ENCODE measurements around the gene SAP30BP. TPM values are rescaled to one million over a fixed set of nuclear protein-coding genes. Genes with fewer than 3 reads are reported as not detected.

SAP30BP gene
- total and polyA plus RNA-seq, 2 of the 8 experiments (the other 6 are each of a cell fraction or from before 2014, with no cell fraction given), result 63.3 to 79.9 TPM

GRCh38 chr17:75757086-75757681 is 90.0 kb downstream of the SAP30BP start (continued):
- TF ChIP-seq USF2 (IDR thresholded peaks at IDR 0.05; ENCODE audit: low read length) (no peak), POU5F1 (IDR thresholded peaks at IDR 0.05; ENCODE audit: low read depth, low read length) (no peak), EGR1 (IDR thresholded peaks at IDR 0.05; ENCODE audit: borderline replicate concordance, low read depth, low read length) (no peak)

Other genes starting within 250 kb of the SAP30BP start
- 54.8 and 64.3 TPM in 2 replicates for gene TMEM94, start 210.7 kb upstream of the SAP30BP start, total RNA-seq (2021; fragmentation: NEBNext Ultra II Directional; extraction: Animal tissue kit (Norgen Biotek cat#: 25700))
- 69.9 and 147 TPM in 2 replicates for gene TMEM94, start 210.7 kb upstream of the SAP30BP start, polyA plus RNA-seq (2011; rRNA removed)
- gene CASKIN2, start 151.8 kb upstream of the SAP30BP start, total RNA-seq (2021; fragmentation: NEBNext Ultra II Directional; extraction: Animal tissue kit (Norgen Biotek cat#: 25700)), result 28.9 and 32.3 TPM in 2 replicates
- 6.7 and 10.6 TPM in 2 replicates for gene CASKIN2, start 151.8 kb upstream of the SAP30BP start, polyA plus RNA-seq (2011; rRNA removed)
- 43.6 and 44.8 TPM in 2 replicates for gene TSEN54, start 150.8 kb upstream of the SAP30BP start, total RNA-seq (2021; fragmentation: NEBNext Ultra II Directional; extraction: Animal tissue kit (Norgen Biotek cat#: 25700))
- 60.3 and 68.1 TPM in 2 replicates for gene TSEN54, start 150.8 kb upstream of the SAP30BP start, polyA plus RNA-seq (2011; rRNA removed)
- 64.5 and 66.6 TPM in 2 replicates for gene LLGL2, start 141.6 kb upstream of the SAP30BP start, total RNA-seq (2021; fragmentation: NEBNext Ultra II Directional; extraction: Animal tissue kit (Norgen Biotek cat#: 25700))
- 77.1 and 126 TPM in 2 replicates for gene LLGL2, start 141.6 kb upstream of the SAP30BP start, polyA plus RNA-seq (2011; rRNA removed)
- gene MYO15B, start 79.5 kb upstream of the SAP30BP start, total RNA-seq (2021; fragmentation: NEBNext Ultra II Directional; extraction: Animal tissue kit (Norgen Biotek cat#: 25700)), result 11.2 and 13.8 TPM in 2 replicates
- gene MYO15B, start 79.5 kb upstream of the SAP30BP start, polyA plus RNA-seq (2011; rRNA removed), result 7.1 and 15.1 TPM in 2 replicates
- not detected in 2 replicates for gene SMIM5, start 33.9 kb upstream of the SAP30BP start, total RNA-seq (2021; fragmentation: NEBNext Ultra II Directional; extraction: Animal tissue kit (Norgen Biotek cat#: 25700))
- not detected in 2 replicates for gene SMIM5, start 33.9 kb upstream of the SAP30BP start, polyA plus RNA-seq (2011; rRNA removed)
- gene RECQL5, start 184 bp upstream of the SAP30BP start, total RNA-seq (2021; fragmentation: NEBNext Ultra II Directional; extraction: Animal tissue kit (Norgen Biotek cat#: 25700)), result 40.7 and 41.1 TPM in 2 replicates
- gene RECQL5, start 184 bp upstream of the SAP30BP start, polyA plus RNA-seq (2011; rRNA removed), result 15.1 and 34.9 TPM in 2 replicates
- gene ITGB4, start 54.1 kb downstream of the SAP30BP start, total RNA-seq (2021; fragmentation: NEBNext Ultra II Directional; extraction: Animal tissue kit (Norgen Biotek cat#: 25700)), result 5.4 and 5.6 TPM in 2 replicates
- gene ITGB4, start 54.1 kb downstream of the SAP30BP start, polyA plus RNA-seq (2011; rRNA removed), result 5.2 and 8.4 TPM in 2 replicates
- gene GALK1, start 97.9 kb downstream of the SAP30BP start, total RNA-seq (2021; fragmentation: NEBNext Ultra II Directional; extraction: Animal tissue kit (Norgen Biotek cat#: 25700)), result 31.0 and 34.1 TPM in 2 replicates
- gene GALK1, start 97.9 kb downstream of the SAP30BP start, polyA plus RNA-seq (2011; rRNA removed), result 47.9 and 65.5 TPM in 2 replicates
- 33.0 and 33.3 TPM in 2 replicates for gene UNK, start 117.5 kb downstream of the SAP30BP start, total RNA-seq (2021; fragmentation: NEBNext Ultra II Directional; extraction: Animal tissue kit (Norgen Biotek cat#: 25700))
- gene UNK, start 117.5 kb downstream of the SAP30BP start, polyA plus RNA-seq (2011; rRNA removed), result 24.2 and 28.9 TPM in 2 replicates
- gene UNC13D, start 177.1 kb downstream of the SAP30BP start, total RNA-seq (2021; fragmentation: NEBNext Ultra II Directional; extraction: Animal tissue kit (Norgen Biotek cat#: 25700)), result 7.5 and 8.4 TPM in 2 replicates
- gene UNC13D, start 177.1 kb downstream of the SAP30BP start, polyA plus RNA-seq (2011; rRNA removed), result 3.6 and 5.2 TPM in 2 replicates
- 61.8 and 71.2 TPM in 2 replicates for gene WBP2, start 188.0 kb downstream of the SAP30BP start, total RNA-seq (2021; fragmentation: NEBNext Ultra II Directional; extraction: Animal tissue kit (Norgen Biotek cat#: 25700))
- gene WBP2, start 188.0 kb downstream of the SAP30BP start, polyA plus RNA-seq (2011; rRNA removed), result 48.2 and 72.0 TPM in 2 replicates
- 5.1 and 6.4 TPM in 2 replicates for gene TRIM47, start 211.2 kb downstream of the SAP30BP start, total RNA-seq (2021; fragmentation: NEBNext Ultra II Directional; extraction: Animal tissue kit (Norgen Biotek cat#: 25700))
- gene TRIM47, start 211.2 kb downstream of the SAP30BP start, polyA plus RNA-seq (2011; rRNA removed), result 6.3 and 11.6 TPM in 2 replicates
- 47.7 and 48.6 TPM in 2 replicates for gene TRIM65, start 229.6 kb downstream of the SAP30BP start, total RNA-seq (2021; fragmentation: NEBNext Ultra II Directional; extraction: Animal tissue kit (Norgen Biotek cat#: 25700))
- 21.2 and 25.6 TPM in 2 replicates for gene TRIM65, start 229.6 kb downstream of the SAP30BP start, polyA plus RNA-seq (2011; rRNA removed)
- gene MRPL38, start 237.5 kb downstream of the SAP30BP start, total RNA-seq (2021; fragmentation: NEBNext Ultra II Directional; extraction: Animal tissue kit (Norgen Biotek cat#: 25700)), result 125 and 132 TPM in 2 replicates
- gene MRPL38, start 237.5 kb downstream of the SAP30BP start, polyA plus RNA-seq (2011; rRNA removed), result 78.4 and 138 TPM in 2 replicates

Data from H1 (cell line).